Stimulated activated CD8-positive, alpha-beta memory T cell treated with anti-CD3 and anti-CD28 coated beads, Interleukin-4, amount 100 ng/mL, for 24 hours (primary cell): ENCODE measurements around the gene COX18.
A peak's percentile ranks its signal among the peaks of the same experiment; 100 is the strongest.

Source experiments
- DNase-seq: peaks from one replicate; pipeline ENCODE4 v3.0.0-alpha.2; 2020; ENCODE audit warnings: low read depth

Gene COX18, protein sequence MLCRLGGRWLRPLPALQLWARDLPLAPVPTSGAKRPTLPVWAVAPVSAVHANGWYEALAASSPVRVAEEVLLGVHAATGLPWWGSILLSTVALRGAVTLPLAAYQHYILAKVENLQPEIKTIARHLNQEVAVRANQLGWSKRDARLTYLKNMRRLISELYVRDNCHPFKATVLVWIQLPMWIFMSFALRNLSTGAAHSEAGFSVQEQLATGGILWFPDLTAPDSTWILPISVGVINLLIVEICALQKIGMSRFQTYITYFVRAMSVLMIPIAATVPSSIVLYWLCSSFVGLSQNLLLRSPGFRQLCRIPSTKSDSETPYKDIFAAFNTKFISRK

DNA sequence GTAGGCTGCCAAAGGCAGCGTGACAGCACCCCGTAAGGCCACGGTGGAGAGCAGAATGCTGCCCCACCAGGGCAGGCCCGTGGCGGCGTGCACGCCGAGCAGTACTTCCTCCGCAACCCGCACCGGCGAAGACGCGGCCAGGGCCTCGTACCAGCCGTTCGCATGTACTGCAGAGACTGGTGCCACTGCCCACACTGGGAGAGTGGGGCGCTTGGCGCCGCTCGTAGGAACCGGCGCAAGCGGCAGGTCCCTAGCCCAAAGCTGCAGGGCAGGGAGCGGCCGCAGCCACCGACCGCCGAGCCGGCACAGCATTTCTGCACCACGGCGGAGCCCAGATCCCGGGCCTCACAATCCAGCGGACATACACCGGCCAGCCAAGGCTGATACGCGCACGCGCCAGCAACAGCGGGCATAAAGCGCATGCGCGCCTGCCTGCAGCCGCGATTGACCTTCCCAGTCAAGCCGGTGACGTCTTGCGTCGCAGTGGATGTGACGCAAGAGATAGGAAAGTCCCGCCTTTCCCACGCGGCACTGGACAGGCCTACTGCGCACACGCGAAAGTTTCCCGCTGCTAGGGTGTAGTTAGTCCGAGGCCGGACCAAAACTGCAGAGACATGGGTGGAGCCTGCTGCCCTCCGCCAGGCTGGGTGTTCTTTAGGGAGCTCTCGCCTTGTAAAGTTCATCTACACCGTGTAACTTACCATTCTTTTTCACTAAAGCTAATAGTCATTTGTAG lies at the start of gene COX18:
COX18 (minus strand) TSS at position 379 of the 736 bp plus-strand sequence; CDS start at position 312, 67 bp downstream.
- DNase-seq, result peak; percentile 90

DNA sequence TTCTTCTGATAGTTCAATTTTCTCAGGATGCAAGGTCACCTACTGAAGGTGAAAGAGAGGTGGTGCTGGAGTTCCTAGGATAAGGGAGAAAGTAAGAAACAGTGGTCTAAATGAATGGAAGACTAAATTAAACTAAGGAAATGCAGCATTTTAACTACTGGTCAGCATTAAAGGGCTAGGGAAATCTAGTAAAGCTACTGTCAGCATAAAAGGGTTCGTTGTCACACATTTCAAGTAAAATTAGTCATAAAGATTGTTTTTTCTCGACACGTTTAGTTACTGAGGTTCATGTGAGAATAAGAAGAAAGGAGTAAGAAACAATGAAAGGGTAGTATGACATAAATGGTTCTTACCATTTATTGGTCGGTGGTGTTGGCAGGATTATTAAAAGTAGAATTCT lies 40.0 kb upstream of the COX18 start:
- no peak for DNase-seq

DNA sequence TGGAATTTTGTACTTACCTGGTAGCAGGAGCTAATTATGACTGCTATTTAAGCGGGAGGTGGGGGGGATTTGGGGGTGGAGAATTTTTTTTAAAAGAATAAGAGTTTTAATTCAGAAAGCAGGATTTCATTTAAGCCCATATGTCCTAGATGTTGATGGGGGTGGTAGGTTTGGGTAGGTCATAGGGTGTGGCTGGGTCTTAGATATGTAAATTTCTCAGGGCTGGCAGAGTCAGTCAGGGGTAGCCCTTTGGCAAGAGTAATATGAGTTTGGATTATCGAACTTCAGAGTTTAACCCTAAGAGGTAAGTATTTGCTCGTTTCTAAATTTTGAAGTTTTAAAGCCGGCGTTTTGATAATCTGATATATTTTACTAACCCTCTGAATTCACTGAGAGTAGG lies 35.2 kb upstream of the COX18 start:
- no peak for DNase-seq

DNA sequence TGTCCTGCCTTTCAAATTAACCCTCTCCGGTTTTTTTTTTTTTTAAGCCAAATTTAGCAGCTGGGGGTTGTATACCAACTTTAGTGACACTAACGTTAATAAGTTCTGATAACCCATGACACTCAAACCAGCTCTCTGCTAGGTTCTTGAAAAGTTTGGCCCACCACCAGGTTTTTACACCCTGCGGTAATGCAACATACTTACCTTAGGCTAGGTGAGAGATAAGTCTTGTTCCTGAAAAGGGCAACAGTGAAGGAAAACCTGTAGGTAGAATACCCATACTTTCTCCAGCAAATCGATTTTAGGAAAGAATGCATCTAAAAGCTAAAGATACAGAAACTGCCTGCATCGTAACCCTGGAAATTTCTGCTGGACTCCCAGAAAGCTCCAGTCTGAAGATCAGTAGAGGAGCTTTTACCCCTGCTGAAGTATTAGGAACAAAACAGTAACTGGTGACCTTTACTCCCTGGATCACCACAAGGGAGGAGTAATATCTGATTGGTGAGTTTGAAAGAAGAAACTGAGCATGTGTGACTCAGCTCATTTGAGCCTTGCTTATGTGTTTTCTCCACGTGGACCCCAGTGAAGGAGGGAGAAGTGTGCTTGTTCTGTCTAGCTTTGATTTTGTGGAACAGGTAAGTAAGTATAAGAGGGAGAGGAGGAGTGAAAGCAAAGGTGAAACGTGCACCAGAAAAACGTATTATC lies 34.4 kb upstream of the COX18 start:
- no peak for DNase-seq

DNA sequence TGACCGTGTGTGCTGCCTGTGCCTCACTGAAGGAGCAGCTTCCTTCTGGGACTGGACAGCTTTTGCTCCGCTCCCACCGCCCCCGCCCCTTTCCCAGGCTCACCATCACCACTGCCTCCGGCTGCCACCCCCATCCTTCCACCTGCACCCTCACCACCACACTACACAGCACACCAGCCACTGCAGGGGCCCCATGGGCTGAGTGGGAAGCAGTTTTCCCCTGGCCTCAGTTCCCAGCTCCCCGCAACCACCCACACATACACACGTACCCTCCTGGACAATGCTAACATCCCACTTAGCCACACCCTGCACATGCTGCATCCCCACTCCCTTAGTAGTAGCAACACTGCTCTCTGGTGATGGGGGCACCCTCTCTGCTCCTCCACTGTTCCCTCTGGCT lies 29.6 kb upstream of the COX18 start:
- DNase-seq, result no peak

DNA sequence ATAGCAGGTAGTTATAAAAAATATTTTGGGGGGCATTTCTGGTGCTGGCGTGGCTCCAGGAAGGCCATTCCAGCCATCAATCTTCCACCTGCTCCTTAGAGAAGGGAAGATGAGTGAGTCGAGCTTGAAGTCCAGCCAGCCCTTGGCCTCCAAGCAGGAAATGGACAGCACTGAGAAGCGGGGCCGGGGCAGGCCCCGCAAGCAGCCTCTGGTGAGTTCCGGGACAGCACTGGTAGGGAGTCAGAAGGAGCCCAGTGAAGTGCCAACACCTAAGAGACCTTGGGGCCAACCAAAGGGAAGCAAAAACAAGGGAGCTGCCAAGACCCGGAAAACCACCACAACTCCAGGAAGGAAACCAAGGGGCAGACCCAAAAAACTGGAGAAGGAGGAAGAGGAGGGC lies 29.2 kb upstream of the COX18 start:
- DNase-seq, result no peak

DNA sequence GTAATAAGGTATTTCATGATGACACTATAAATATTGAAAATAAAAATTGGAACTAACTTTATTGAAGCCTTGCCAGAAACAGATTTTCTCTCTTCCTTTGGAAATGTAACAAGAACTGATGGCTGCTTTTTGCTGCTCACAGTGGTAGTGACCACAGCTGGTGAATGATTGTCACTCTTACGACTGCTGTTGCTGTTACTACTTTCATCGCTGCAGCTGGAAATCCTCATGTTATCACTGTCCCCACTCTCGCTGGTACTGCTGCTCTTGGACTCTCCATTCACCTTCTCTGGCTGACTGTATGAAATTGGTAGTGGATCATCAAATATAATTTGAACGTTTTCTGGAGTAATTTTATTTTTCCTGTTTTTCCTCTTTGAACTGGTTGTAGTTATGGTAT lies 28.5 kb upstream of the COX18 start:
- no peak for DNase-seq

DNA sequence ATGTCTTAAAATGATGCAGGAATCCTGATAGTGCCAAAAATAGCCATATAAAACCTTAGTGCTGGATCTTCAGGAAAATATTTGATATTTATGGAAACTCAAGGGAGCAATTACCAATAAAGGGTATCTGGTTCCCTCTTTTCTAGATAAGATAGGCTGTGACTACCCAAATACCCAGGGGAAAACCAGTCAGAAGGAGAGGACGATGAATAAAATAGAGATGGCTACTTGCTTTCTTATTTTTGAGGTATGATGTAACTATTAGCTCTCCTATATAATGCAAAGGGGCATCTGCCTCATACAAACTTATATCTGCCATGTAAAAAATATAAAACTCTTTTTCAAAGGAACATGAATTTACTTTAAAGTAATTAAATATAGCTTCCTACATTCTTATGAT lies 23.4 kb upstream of the COX18 start:
- DNase-seq, result no peak

DNA sequence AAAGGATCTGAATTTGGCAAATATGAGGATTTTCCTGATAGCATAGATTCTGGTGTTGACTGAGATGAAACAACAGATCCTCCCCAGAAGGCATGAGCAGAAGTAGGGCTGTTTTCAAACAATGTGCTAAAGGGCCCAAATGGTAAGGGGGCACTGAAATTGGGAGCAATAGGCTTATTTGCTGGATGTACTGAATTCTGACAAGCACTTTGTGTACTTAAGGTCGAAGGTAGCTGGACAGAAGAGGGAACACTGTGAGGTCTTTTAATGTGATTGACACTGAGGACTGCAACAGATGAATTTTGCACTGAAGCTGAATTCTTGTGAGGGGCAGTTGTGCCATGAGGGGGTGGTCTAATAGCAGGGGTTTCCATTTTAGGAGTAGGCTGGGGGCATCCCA lies 21.2 kb upstream of the COX18 start:
- no peak for DNase-seq

DNA sequence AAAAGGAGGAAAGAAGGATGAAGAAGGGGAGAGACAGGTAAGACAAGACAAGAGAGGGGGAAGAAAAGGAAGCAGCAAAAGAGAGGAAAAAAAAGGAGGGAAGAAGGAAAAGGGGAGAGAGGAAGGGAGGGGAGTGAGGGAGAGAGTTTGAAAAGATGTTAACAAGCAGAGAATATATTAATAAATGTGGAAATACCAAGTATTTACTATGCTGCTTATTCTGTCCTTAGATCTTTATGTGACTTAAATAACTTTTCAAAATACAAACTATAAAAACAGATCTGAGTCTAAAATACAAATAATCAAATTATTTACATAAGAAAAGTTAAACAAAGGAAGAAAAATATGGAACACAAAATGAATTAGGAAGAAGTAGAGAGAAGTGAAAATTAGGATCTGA lies 18.4 kb upstream of the COX18 start:
- no peak for DNase-seq

DNA sequence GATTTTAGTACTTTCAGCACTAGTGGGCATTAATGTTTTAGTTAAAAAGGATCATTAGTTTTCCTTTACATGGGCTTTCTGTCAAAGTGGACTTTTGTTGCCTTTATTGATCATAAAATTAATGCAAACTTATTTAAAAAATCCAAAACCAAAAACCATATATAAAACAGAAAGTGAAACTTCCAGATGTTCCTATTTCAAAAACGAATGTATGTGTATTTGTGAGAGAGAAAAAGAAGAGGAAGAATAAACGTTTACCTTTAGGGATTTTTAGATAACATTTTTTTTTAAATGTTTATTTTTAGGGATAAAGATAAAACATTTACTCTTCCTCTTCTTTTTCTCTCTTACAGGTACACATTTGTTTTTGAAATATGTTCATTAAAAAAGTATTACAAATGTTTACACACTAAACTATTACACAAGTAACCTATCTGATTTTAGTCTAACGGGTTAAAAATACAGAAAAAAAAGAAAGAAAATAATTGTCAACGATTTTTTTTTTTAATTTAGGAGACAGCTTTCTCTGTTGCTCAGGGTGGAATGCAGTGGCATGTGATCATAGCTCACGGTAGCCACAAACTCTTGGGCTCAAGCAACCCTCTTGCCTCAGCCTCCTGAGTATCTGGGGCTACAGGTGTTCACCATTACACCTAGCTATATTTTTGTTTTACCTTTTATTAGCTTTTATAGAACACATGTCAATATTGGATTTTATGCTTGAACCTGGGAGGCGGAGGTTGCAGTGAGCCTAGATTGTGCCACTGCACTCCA lies 16.8 kb upstream of the COX18 start:
- DNase-seq, result no peak

DNA sequence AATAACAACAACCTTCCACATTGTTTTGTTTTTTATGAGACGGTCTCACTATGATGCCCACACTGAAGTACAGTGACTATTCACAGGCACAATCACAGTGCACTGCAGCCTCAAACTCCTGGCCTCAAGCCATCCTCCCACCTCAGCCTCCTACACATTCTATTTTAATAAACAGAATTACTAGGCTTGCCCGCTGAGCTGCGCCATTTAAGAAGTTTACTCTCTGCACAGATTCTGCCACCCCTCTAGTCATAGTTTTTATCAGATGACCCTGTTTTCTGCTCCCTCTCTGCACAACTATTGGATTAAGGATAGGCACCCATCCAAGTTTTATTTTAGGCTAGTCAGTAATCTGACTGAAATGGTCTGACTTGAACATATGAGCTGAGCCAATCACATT lies 11.3 kb upstream of the COX18 start:
- no peak for DNase-seq

DNA sequence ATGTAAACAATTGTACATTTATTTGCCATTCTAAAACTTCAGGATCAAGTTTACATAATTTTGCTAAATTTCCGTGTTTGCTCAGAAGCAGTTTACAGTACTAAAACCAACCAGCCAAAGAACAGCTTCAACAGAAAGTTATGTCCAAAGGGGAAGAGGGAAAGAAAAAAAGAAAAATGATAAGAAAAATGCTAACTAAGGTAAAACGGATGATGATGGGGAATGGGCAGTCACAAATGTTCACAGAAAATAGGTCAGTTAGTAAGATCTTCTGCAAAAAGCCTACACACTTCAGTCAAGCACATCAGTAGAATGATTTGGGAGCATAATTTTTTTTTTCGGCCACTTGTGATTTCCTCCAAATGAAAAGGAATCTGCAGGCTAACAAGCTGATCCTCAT lies 6.3 kb upstream of the COX18 start:
- DNase-seq, result no peak

DNA sequence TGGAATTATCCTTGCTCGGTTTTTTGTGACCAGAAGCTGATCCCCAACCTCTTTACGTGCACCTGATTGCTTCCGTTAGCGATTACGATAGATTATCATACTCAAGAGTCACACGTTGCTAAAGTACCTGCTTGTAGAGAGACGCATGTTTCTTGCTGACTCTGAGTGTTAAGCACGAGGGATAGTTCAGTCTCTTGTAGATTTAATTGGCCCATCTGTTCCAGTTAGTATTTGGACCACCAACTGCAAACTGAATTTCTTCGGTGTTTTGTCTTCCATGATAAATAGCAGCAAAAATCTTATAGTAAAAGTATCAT lies 516 bp upstream of the COX18 start:
- no peak for DNase-seq

DNA sequence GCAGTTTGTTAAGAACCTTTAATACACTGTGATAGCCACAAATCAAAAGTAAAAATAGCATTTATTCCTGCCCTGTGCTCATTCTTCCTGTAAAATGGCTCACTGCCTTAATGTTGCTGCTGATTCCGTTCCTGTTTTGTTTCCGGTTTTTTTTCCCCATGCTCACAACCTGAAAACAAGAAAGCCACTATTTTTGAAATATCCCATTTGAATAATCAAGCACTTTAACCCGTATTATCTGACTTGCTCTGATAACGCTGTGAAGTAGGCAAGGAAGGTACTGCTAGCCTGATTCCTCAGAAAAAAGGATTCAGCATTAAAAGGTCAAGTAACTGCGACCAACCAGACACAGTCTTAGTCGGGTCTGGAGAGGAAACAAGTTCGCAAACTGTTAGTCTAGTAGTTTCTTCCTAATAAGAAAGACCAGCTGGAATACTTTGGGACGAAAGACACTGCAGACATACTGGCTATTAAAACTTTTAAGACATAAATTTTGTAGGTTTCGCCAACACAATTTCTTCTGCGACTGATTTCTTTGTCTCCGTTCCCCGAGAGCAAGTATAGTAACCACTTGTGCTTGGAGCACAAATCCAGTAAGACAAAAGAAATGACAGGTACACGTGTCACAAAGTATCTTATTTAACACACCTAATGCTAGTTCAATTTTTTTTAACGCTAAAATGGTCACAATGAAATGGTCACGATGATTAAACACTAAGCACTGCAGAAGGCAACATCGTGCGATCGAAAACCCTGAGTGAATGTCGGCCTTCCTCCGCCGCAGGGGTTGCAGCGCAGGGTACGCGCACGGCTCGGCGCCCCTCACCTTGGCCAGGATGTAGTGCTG lies 802 bp downstream of the COX18 start:
- no peak for DNase-seq

DNA sequence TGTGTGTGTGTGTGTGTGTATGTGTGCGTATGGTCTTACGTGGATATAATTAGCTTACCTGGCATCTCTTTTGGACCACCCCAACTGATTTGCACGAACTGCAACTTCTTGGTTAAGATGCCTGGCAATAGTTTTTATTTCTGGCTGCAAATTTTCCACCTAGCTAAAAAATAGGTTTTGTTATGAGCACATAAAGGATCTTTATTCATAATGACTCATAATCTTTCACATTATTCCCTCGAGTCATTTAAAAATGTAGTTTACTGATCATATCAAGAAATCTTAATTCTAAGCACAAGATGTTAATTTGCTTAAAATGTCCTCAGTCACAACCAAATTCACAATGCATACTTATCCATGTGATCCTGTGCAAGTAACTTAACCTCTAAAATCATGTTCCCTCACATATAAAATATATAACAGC lies 1.5 kb downstream of the COX18 start:
- DNase-seq, result no peak

DNA sequence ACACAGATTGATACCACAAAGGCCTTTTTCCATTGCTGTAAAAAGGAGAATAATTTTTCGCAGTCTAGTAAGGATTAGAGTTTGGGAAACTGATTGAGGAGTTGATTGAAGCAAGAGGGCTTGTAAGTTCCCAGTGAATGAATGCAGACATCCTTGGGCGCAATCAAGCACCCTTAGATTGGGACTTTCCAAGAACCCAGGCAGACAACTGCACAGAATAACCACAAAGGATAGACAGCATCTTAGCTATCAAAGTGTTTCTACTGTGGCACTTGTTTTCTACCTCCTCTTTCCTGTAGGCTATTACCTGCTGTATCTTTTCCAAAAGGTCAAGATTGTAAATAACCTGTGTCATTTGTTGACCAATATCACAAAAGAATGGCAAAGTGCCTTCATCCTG lies 2.6 kb downstream of the COX18 start:
- DNase-seq, result no peak

DNA sequence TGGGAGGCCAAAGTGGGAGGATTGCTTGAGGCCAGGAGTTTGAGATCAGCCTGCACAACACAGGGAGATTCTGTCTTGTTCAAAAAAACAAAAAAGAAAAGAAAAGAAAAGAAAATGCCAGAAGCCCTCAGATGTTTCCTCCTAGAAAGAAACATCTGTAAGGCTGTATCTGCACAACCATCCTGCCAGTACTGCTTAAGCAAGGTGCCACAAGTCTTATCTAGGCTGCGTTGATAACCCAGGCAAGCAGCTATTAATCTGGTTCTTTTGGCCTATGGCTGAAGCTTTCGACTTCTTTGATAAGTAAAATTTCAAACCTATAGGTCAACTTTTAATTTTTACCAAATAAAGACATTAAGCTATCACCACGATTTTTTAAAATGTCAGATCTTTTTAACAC lies 3.1 kb downstream of the COX18 start:
- no peak for DNase-seq

DNA sequence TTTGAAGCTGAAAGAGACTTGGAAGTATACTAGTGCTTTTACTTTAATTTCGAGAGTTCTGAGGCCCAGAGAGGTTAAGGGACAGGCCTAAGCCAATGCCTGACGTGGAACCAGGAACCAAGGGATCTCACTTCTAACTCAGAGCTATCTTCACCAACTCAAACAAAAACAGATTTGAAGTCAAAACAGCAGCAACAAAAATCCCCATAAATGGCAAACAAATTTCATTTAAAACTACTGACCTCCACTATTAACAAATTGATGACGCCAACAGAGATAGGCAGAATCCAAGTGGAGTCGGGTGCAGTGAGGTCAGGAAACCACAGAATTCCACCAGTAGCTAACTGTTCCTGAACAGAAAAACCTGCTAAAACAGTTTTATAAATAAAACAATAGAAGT lies 5.0 kb downstream of the COX18 start:
- DNase-seq, result no peak

DNA sequence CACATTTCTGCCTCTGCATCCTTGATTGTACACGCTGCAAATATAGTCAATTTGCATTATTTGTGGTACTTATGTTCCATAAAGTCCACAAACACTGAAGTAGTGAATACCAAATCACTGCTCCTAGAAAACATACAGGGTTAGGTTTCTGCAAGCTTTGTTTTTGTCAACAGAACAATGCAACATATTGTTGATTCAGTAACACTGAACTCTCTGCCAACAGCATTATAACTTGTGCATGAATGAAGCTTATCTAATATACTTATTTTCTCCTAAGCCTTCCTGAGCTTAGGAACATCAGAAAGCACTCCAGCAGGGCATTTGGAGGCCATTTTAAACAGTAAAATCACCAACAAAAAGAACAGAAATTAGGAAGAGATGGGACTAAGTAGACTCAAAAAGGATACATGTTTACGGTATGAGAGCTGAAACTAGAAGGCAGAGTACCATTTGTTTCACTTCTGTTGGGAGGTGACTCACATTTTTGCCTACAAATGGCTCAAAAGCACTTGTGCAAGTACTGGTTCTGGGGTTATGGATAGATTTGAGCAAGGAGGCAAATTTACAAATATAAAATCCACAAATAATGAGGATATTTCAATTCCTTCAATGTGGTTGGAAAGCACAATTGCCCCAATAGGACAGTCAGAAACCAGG lies 14.1 kb downstream of the COX18 start:
- DNase-seq, result no peak

DNA sequence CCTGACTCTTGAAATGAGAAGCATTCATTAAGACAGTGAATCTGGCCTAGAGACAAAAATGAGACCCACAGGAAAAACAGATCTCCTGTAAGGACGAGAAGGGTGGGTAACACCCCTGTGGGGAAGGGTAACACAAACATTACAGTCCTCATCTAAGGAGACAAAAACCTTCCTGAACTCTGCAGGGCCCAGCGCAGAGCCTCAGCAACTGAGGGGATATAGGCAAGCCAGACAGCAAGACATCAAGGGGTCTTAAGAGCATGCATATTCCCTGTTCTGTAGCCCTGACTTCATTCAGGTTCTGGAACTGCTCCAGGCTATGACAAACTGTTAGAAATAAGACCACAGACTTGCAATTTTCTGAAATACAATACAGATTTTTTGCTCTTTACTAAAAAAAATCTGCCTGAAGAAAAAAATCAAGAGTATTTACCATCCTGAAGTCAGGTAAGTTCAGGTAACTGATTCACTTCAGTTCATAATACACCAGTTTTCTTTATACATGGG lies 15.5 kb downstream of the COX18 start:
- DNase-seq, result no peak
